HG02938 (cell line): Measurements from ENCODE around the gene SEPHS1.
"Not testable (repeated sequence)": the region's sequence is repeated elsewhere in the genome, so short reads cannot be mapped to it uniquely, and the experiment has no call there.

Experiments used
- ATAC-seq: cut with Tn5 transposase; IDR thresholded peaks from one replicate; pipeline ENCODE4 v1.9.1; 2021; ENCODE audit warnings: mild to moderate bottlenecking, moderate library complexity; ENCODE audit not compliant: unreplicated experiment

Gene SEPHS1

GRCh38 chr10:13291821-13292773 lies 56.0 kb downstream of the SEPHS1 start:
- ATAC-seq = no peak

GRCh38 chr10:13291061-13291460 lies 57.0 kb downstream of the SEPHS1 start:
- no peak for ATAC-seq

- no peak for ATAC-seq
These were observed 64.0 kb downstream of the SEPHS1 start for GRCh38 chr10:13284050-13284449.

- ATAC-seq = not testable (repeated sequence)
These were observed 65.7 kb downstream of the SEPHS1 start for GRCh38 chr10:13282348-13282747.

- ATAC-seq = no peak
These were observed 71.2 kb downstream of the SEPHS1 start for GRCh38 chr10:13276749-13277365.

- ATAC-seq = not testable (repeated sequence)
These were observed 71.9 kb downstream of the SEPHS1 start for GRCh38 chr10:13276146-13276545.

GRCh38 chr10:13272164-13272571 lies 75.9 kb downstream of the SEPHS1 start:
- no peak for ATAC-seq

- ATAC-seq = no peak
These were observed 76.4 kb downstream of the SEPHS1 start for GRCh38 chr10:13271552-13272163.

GRCh38 chr10:13270877-13271551 lies 77.1 kb downstream of the SEPHS1 start:
- ATAC-seq = no peak

- no peak for ATAC-seq
These were observed 79.3 kb downstream of the SEPHS1 start for GRCh38 chr10:13268841-13269240.

GRCh38 chr10:13268310-13268709 lies 79.8 kb downstream of the SEPHS1 start:
- no peak for ATAC-seq
